Neural progenitor cell (in vitro differentiated cells): ENCODE measurements around the gene ENDOU. TPM values are rescaled to one million over a fixed set of nuclear protein-coding genes. Genes with fewer than 3 reads are reported as not detected.

ENCODE experiments used
- DNase-seq: peaks from one replicate; pipeline ENCODE4 v3.0.0-alpha.2; 2016; ENCODE audit warnings: low spot score
- H2AFZ ChIP-seq: fragments of 200-600 bp; sonication (generic); replicated peaks from 2 replicates; pipeline ENCODE4 v1.6.1; 2016; ENCODE audit warnings: antibody characterized with exemption
- H3F3A ChIP-seq: fragments of 200-600 bp; sonication (generic); 2 replicates; pipeline ENCODE4 v1.6.1; 2016; ENCODE audit warnings: antibody characterized with exemption, low read depth
- H3K27ac ChIP-seq: fragments of 200-600 bp; sonication (generic); 2 replicates; pipeline ENCODE4 v1.5.1; 2016; ENCODE audit warnings: mild to moderate bottlenecking
- H3K27me3 ChIP-seq: fragments of 200-600 bp; sonication (generic); 2 replicates; pipeline ENCODE4 v1.6.1; 2016; ENCODE audit warnings: mild to moderate bottlenecking, moderate library complexity
- H3K36me3 ChIP-seq: fragments of 200-600 bp; sonication (generic); 2 replicates; pipeline ENCODE4 v1.5.1; 2016
- H3K4me1 ChIP-seq: fragments of 200-600 bp; sonication (generic); 2 replicates; pipeline ENCODE4 v1.6.1; 2016; ENCODE audit warnings: mixed run types
- H3K4me2 ChIP-seq: fragments of 200-600 bp; sonication (generic); 2 replicates; pipeline ENCODE4 v1.6.1; 2016
- H3K4me3 ChIP-seq: fragments of 200-600 bp; sonication (generic); 2 replicates; pipeline ENCODE4 v1.5.1; 2016
- H3K79me2 ChIP-seq: fragments of 200-600 bp; sonication (generic); 2 replicates; pipeline ENCODE4 v1.6.1; 2016; ENCODE audit warnings: low read depth
- H3K9ac ChIP-seq: fragments of 200-600 bp; sonication (generic); 2 replicates; pipeline ENCODE4 v1.6.1; 2016
- H3K9me3 ChIP-seq: fragments of 200-600 bp; sonication (generic); 2 replicates; pipeline ENCODE4 v1.5.1; 2016; ENCODE audit warnings: low read depth
- H4K20me1 ChIP-seq: fragments of 200-600 bp; sonication (generic); 2 replicates; pipeline ENCODE4 v1.6.1; 2016; ENCODE audit warnings: low read depth
- H3K27ac Mint-ChIP-seq: 3 replicates; pipeline ENCODE4 v1.8.0; 2021; ENCODE audit warnings: mixed read lengths
- H3K27me3 Mint-ChIP-seq: 2 replicates; pipeline ENCODE4 v1.8.0; 2022; ENCODE audit warnings: low read depth, mild to moderate bottlenecking, inconsistent platforms, moderate library complexity, mixed read lengths; ENCODE audit not compliant: insufficient read depth
- H3K36me3 Mint-ChIP-seq: 3 replicates; pipeline ENCODE4 v1.8.0; 2021; ENCODE audit warnings: mixed read lengths
- H3K4me1 Mint-ChIP-seq: 3 replicates; pipeline ENCODE4 v1.8.0; 2021; ENCODE audit warnings: mixed read lengths
- H3K4me3 Mint-ChIP-seq: 3 replicates; pipeline ENCODE4 v1.8.0; 2021; ENCODE audit warnings: mild to moderate bottlenecking, moderate library complexity, mixed read lengths
- H3K9me3 Mint-ChIP-seq: 3 replicates; pipeline ENCODE4 v1.8.0; 2020; ENCODE audit warnings: mixed read lengths
- CTCF ChIP-seq: fragments of 200-600 bp; sonication (generic); IDR thresholded peaks from 2 replicates; pipeline ENCODE4 v1.5.1; 2017; ENCODE audit warnings: antibody characterized with exemption, mild to moderate bottlenecking
- EZH2 ChIP-seq: fragments of 200-600 bp; sonication (generic); IDR thresholded peaks from 2 replicates; pipeline ENCODE4 v1.6.1; 2017; ENCODE audit warnings: antibody characterized with exemption, mild to moderate bottlenecking, moderate library complexity
- EZH2phosphoT487 ChIP-seq: fragments of 200-600 bp; sonication (generic); IDR thresholded peaks from 2 replicates; pipeline ENCODE4 v1.6.1; 2017; ENCODE audit warnings: antibody characterized with exemption
- total RNA-seq: library from RNA; depleted of rRNA; stranded (reverse); fragments of >200 nt; gene quantifications from 2 replicates; pipeline ENCODE4 v1.2.3, GENCODE V29; 2015; ENCODE audit warnings: low replicate concordance

ENDOU gene
- total RNA-seq, 1 donor from 2014 or later, result not detected

DNA sequence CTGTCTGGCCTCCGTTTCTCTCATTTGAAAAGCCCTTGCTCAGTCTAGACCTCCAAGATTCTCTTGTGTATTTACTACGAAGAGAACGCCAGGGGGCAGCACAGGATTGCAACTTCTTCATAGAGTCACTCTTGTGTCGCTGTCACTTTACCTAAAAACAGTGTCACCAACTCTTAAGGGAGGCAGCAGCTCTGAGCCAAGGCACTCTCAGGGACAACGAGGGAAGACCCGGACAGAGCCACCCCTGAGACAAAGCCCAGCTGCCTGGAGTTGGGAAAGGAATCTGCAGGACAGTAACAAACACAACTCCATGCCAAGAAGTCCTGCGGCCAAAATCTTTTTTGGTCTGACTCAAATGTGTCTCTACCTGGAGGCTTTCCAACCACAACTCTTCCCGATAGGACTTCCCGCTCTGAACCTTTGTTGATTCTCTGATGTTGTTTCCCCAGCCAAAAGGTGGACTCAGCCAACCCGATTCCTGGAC is 9.9 kb downstream of the ENDOU start:
- no peak overlapping the region for H2AFZ ChIP-seq
- H3K4me2 ChIP-seq, result no peak overlapping the region
- H3F3A ChIP-seq, result peaks cover 5% of the 10 kb centered on the region
- Mint-ChIP-seq H3K27ac (peak overlapping the region; percentile 32), H3K4me3 (no peak overlapping the region), H3K36me3 (no peaks in the 10 kb centered on the region), H3K4me1 (peaks cover 18% of the 10 kb centered on the region), H3K9me3 (no peaks in the 10 kb centered on the region), H3K27me3 (no peaks in the 10 kb centered on the region)
- no peak overlapping the region for H3K27ac ChIP-seq
- no peaks in the 10 kb centered on the region for H3K79me2 ChIP-seq
- H3K4me1 ChIP-seq, result peaks cover 4% of the 10 kb centered on the region
- H3K27me3 ChIP-seq, result peaks cover 6% of the 10 kb centered on the region
- no peaks in the 10 kb centered on the region for H3K9me3 ChIP-seq
- H3K9ac ChIP-seq, result no peak overlapping the region
- H3K36me3 ChIP-seq, result no peaks in the 10 kb centered on the region
- TF ChIP-seq CTCF, result peak; percentile 79
- no peak for TF ChIP-seq EZH2phosphoT487
- TF ChIP-seq EZH2, result no peak
- no peak overlapping the region for H3K4me3 ChIP-seq
- DNase-seq, result peak; percentile 92
- no peaks in the 10 kb centered on the region for H4K20me1 ChIP-seq

DNA sequence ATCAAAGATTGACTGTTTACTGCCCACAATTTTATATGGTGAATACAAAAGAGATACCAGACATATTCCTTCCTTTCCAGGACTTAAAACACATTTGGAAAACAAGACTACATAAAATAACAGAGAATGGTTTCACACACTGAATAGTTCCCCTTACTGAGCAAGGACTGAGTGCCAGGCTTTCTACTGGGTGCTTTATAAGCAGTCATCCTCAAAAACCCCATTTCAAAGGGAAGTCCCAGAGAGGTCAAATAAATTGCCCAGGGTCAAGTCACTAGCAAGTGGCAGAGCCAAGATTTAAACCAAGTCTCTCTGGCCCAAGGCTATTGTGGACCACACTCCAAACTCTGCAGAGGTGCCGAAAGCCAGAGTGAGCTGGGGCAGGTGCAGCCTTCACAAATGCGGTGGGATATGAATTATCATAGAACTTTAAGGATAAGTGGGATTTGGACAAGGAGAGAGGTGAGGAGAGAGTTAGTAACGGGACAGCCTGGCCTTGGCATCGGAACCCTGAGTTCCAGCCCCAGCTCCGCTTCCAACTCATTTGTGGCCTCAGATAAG is 10.4 kb downstream of the ENDOU start:
- Mint-ChIP-seq H3K4me1 (peaks cover 18% of the 10 kb centered on the region), H3K36me3 (no peaks in the 10 kb centered on the region), H3K9me3 (no peaks in the 10 kb centered on the region), H3K4me3 (no peak overlapping the region), H3K27me3 (no peaks in the 10 kb centered on the region), H3K27ac (peak overlapping the region; percentile 32)
- no peaks in the 10 kb centered on the region for H3K9me3 ChIP-seq
- H3K27me3 ChIP-seq, result peaks cover 6% of the 10 kb centered on the region
- H3K36me3 ChIP-seq, result no peaks in the 10 kb centered on the region
- H3K27ac ChIP-seq, result no peak overlapping the region
- no peak overlapping the region for H3K9ac ChIP-seq
- no peak overlapping the region for H3K4me2 ChIP-seq
- peaks cover 5% of the 10 kb centered on the region for H3F3A ChIP-seq
- no peak overlapping the region for H2AFZ ChIP-seq
- no peaks in the 10 kb centered on the region for H3K79me2 ChIP-seq
- no peak for TF ChIP-seq EZH2
- no peak for TF ChIP-seq EZH2phosphoT487
- TF ChIP-seq CTCF, result no peak
- no peak overlapping the region for H3K4me3 ChIP-seq
- no peak for DNase-seq
- H3K4me1 ChIP-seq, result peaks cover 4% of the 10 kb centered on the region
- H4K20me1 ChIP-seq, result no peaks in the 10 kb centered on the region

GRCh38 chr12:47712171-47712570 is 13.1 kb downstream of the ENDOU start:
- H3K4me3 ChIP-seq, result no peak overlapping the region
- TF ChIP-seq EZH2 (no peak), EZH2phosphoT487 (no peak), CTCF (no peak)
- H3K27ac ChIP-seq, result no peak overlapping the region
- no peaks in the 10 kb centered on the region for H3K36me3 Mint-ChIP-seq
- H3K79me2 ChIP-seq, result no peaks in the 10 kb centered on the region
- no peaks in the 10 kb centered on the region for H3K9me3 ChIP-seq
- peaks cover 6% of the 10 kb centered on the region for H3K27me3 ChIP-seq
- H3K4me3 Mint-ChIP-seq, result no peak overlapping the region
- H3K27ac Mint-ChIP-seq, result no peak overlapping the region
- H3K9ac ChIP-seq, result no peak overlapping the region
- no peak overlapping the region for H3K4me2 ChIP-seq
- H3K9me3 Mint-ChIP-seq, result no peaks in the 10 kb centered on the region
- H3K27me3 Mint-ChIP-seq, result no peaks in the 10 kb centered on the region
- no peak overlapping the region for H2AFZ ChIP-seq
- H3K36me3 ChIP-seq, result no peaks in the 10 kb centered on the region
- no peak for DNase-seq
- no peaks in the 10 kb centered on the region for H4K20me1 ChIP-seq
- H3K4me1 Mint-ChIP-seq, result peaks cover 8% of the 10 kb centered on the region
- H3F3A ChIP-seq, result no peaks in the 10 kb centered on the region
- H3K4me1 ChIP-seq, result no peaks in the 10 kb centered on the region
